ENCODE data around the gene ROBO2. TPM values are rescaled to one million over a fixed set of nuclear protein-coding genes. Genes with fewer than 3 reads are reported as not detected.
"Not testable (repeated sequence)": the region's sequence is repeated elsewhere in the genome, so short reads cannot be mapped to it uniquely, and the experiment has no call there.

Gene ROBO2
- total RNA-seq, 1 experiment from 2014 or later: 4.4 TPM

GRCh38 chr3:77372018-77372417 is 332.1 kb downstream of the ROBO2 start:
- Histone ChIP-seq H3K36me3 (replicated peaks; ENCODE audit: control insufficient read depth, insufficient read depth, low read length) (no peaks in the 10 kb centered on the region), H3K4me3 (ENCODE audit: insufficient read depth, low read depth, low read length) (no peak overlapping the region), H3K27me3 (ENCODE audit: control insufficient read depth, insufficient read depth, low read length) (no peaks in the 10 kb centered on the region)
- DNase-seq: no peak

- H3K4me3 ChIP-seq (ENCODE audit: insufficient read depth, low read depth, low read length): no peak overlapping the region
- no peaks in the 10 kb centered on the region for H3K27me3 ChIP-seq (ENCODE audit: control insufficient read depth, insufficient read depth, low read length)
- H3K36me3 ChIP-seq (replicated peaks; ENCODE audit: control insufficient read depth, insufficient read depth, low read length): no peaks in the 10 kb centered on the region
- DNase-seq: no peak
Measured at GRCh38 chr3:77372634-77373346, 332.9 kb downstream of the ROBO2 start.

- Histone ChIP-seq H3K27me3 (ENCODE audit: control insufficient read depth, insufficient read depth, low read length) (no peaks in the 10 kb centered on the region), H3K36me3 (replicated peaks; ENCODE audit: control insufficient read depth, insufficient read depth, low read length) (no peaks in the 10 kb centered on the region), H3K4me3 (ENCODE audit: insufficient read depth, low read depth, low read length) (no peak overlapping the region)
- peak; percentile 1 for DNase-seq
Measured at GRCh38 chr3:77373619-77374018, 333.7 kb downstream of the ROBO2 start.

GRCh38 chr3:77376511-77376910 is 336.6 kb downstream of the ROBO2 start:
- H3K27me3 ChIP-seq (ENCODE audit: control insufficient read depth, insufficient read depth, low read length): no peaks in the 10 kb centered on the region
- no peak overlapping the region for H3K4me3 ChIP-seq (ENCODE audit: insufficient read depth, low read depth, low read length)
- DNase-seq: no peak
- H3K36me3 ChIP-seq (replicated peaks; ENCODE audit: control insufficient read depth, insufficient read depth, low read length): no peaks in the 10 kb centered on the region

GRCh38 chr3:77377717-77378116 is 337.8 kb downstream of the ROBO2 start:
- no peaks in the 10 kb centered on the region for H3K27me3 ChIP-seq (ENCODE audit: control insufficient read depth, insufficient read depth, low read length)
- H3K36me3 ChIP-seq (replicated peaks; ENCODE audit: control insufficient read depth, insufficient read depth, low read length): no peaks in the 10 kb centered on the region
- DNase-seq: no peak
- no peak overlapping the region for H3K4me3 ChIP-seq (ENCODE audit: insufficient read depth, low read depth, low read length)

GRCh38 chr3:77380136-77380535 is 340.2 kb downstream of the ROBO2 start:
- no peaks in the 10 kb centered on the region for H3K27me3 ChIP-seq (ENCODE audit: control insufficient read depth, insufficient read depth, low read length)
- DNase-seq: no peak
- no peak overlapping the region for H3K4me3 ChIP-seq (ENCODE audit: insufficient read depth, low read depth, low read length)
- no peaks in the 10 kb centered on the region for H3K36me3 ChIP-seq (replicated peaks; ENCODE audit: control insufficient read depth, insufficient read depth, low read length)

GRCh38 chr3:77381431-77381830 is 341.5 kb downstream of the ROBO2 start:
- no peaks in the 10 kb centered on the region for H3K36me3 ChIP-seq (replicated peaks; ENCODE audit: control insufficient read depth, insufficient read depth, low read length)
- no peak overlapping the region for H3K4me3 ChIP-seq (ENCODE audit: insufficient read depth, low read depth, low read length)
- no peak for DNase-seq
- no peaks in the 10 kb centered on the region for H3K27me3 ChIP-seq (ENCODE audit: control insufficient read depth, insufficient read depth, low read length)

GRCh38 chr3:77392181-77392580 is 352.3 kb downstream of the ROBO2 start:
- DNase-seq: no peak
- H3K4me3 ChIP-seq (ENCODE audit: insufficient read depth, low read depth, low read length): no peak overlapping the region
- H3K27me3 ChIP-seq (ENCODE audit: control insufficient read depth, insufficient read depth, low read length): no peaks in the 10 kb centered on the region
- H3K36me3 ChIP-seq (replicated peaks; ENCODE audit: control insufficient read depth, insufficient read depth, low read length): no peaks in the 10 kb centered on the region

GRCh38 chr3:77394046-77394445 is 354.1 kb downstream of the ROBO2 start:
- H3K36me3 ChIP-seq (replicated peaks; ENCODE audit: control insufficient read depth, insufficient read depth, low read length): no peaks in the 10 kb centered on the region
- H3K4me3 ChIP-seq (ENCODE audit: insufficient read depth, low read depth, low read length): no peak overlapping the region
- no peaks in the 10 kb centered on the region for H3K27me3 ChIP-seq (ENCODE audit: control insufficient read depth, insufficient read depth, low read length)
- no peak for DNase-seq

- H3K27me3 ChIP-seq (ENCODE audit: control insufficient read depth, insufficient read depth, low read length): no peaks in the 10 kb centered on the region
- DNase-seq: no peak
- H3K4me3 ChIP-seq (ENCODE audit: insufficient read depth, low read depth, low read length): no peak overlapping the region
Measured at GRCh38 chr3:77404871-77405270, 365.0 kb downstream of the ROBO2 start.

GRCh38 chr3:77407441-77407840 is 367.5 kb downstream of the ROBO2 start:
- no peak for DNase-seq
- Histone ChIP-seq H3K27me3 (ENCODE audit: control insufficient read depth, insufficient read depth, low read length) (no peaks in the 10 kb centered on the region), H3K4me3 (ENCODE audit: insufficient read depth, low read depth, low read length) (no peak overlapping the region)

More at GRCh38 chr3:77404871-77405270, 365.0 kb downstream of the ROBO2 start:
- no peaks in the 10 kb centered on the region for H3K36me3 ChIP-seq (replicated peaks; ENCODE audit: control insufficient read depth, insufficient read depth, low read length)

GRCh38 chr3:77410334-77410733 is 370.4 kb downstream of the ROBO2 start:
- H3K4me3 ChIP-seq (ENCODE audit: insufficient read depth, low read depth, low read length); H3K36me3 ChIP-seq (replicated peaks; ENCODE audit: control insufficient read depth, insufficient read depth, low read length); DNase-seq; H3K27me3 ChIP-seq (ENCODE audit: control insufficient read depth, insufficient read depth, low read length): not testable (repeated sequence)

More at GRCh38 chr3:77407441-77407840, 367.5 kb downstream of the ROBO2 start:
- H3K36me3 ChIP-seq (replicated peaks; ENCODE audit: control insufficient read depth, insufficient read depth, low read length): no peaks in the 10 kb centered on the region

- Histone ChIP-seq H3K4me3 (ENCODE audit: insufficient read depth, low read depth, low read length) (no peak overlapping the region), H3K36me3 (replicated peaks; ENCODE audit: control insufficient read depth, insufficient read depth, low read length) (no peaks in the 10 kb centered on the region), H3K27me3 (ENCODE audit: control insufficient read depth, insufficient read depth, low read length) (no peaks in the 10 kb centered on the region; the same call in 1 of the 2 replicates)
- no peak for DNase-seq
Measured at GRCh38 chr3:77411334-77411733, 371.4 kb downstream of the ROBO2 start.

- Histone ChIP-seq H3K27me3 (ENCODE audit: control insufficient read depth, insufficient read depth, low read length) (no peaks in the 10 kb centered on the region; the same call in 1 of the 2 replicates), H3K36me3 (replicated peaks; ENCODE audit: control insufficient read depth, insufficient read depth, low read length) (no peaks in the 10 kb centered on the region), H3K4me3 (ENCODE audit: insufficient read depth, low read depth, low read length) (no peak overlapping the region)
- no peak for DNase-seq
Measured at GRCh38 chr3:77412021-77412438, 372.1 kb downstream of the ROBO2 start.

GRCh38 chr3:77412584-77412983 is 372.7 kb downstream of the ROBO2 start:
- no peak for DNase-seq
- Histone ChIP-seq H3K36me3 (replicated peaks; ENCODE audit: control insufficient read depth, insufficient read depth, low read length) (no peaks in the 10 kb centered on the region), H3K27me3 (ENCODE audit: control insufficient read depth, insufficient read depth, low read length) (no peaks in the 10 kb centered on the region; the same call in 1 of the 2 replicates), H3K4me3 (ENCODE audit: insufficient read depth, low read depth, low read length) (no peak overlapping the region)

Measured in H7 (cell line).